Thymus (tissue), 14 donors: ENCODE results near the gene GALE. TPM values are rescaled to one million over a fixed set of nuclear protein-coding genes. Genes with fewer than 3 reads are reported as not detected.
A peak's percentile ranks its signal among the peaks of the same experiment; 100 is the strongest.
"Not testable (repeated sequence)": the region's sequence is repeated elsewhere in the genome, so short reads cannot be mapped to it uniquely, and the experiment has no call there.

Experiments used
- DNase-seq, 9 donors: peaks; one replicate each; pipeline ENCODE4 v3.0.0-alpha.2; 2013; ENCODE audit warnings: low spot score in 9 of 9, low read depth in 6 of 9, missing footprints in 1 of 9
- H3K27ac ChIP-seq, 2 donors: one replicate each; pipeline ENCODE4 v1.5.1; 2013; ENCODE audit warnings: control low read depth in 1 of 2, low read depth in 1 of 2, low read length in 1 of 2, mild to moderate bottlenecking in 1 of 2, moderate library complexity in 1 of 2
- H3K27me3 ChIP-seq, 2 donors: one replicate each; pipeline ENCODE4 v1.5.1; 2013; ENCODE audit warnings: low read length in 1 of 2; ENCODE audit not compliant: control insufficient read depth in 2 of 2, insufficient read depth in 1 of 2
- H3K36me3 ChIP-seq, 2 donors: one replicate each; pipeline ENCODE4 v1.5.1; 2013; ENCODE audit warnings: low read length in 1 of 2, mild to moderate bottlenecking in 1 of 2, moderate library complexity in 1 of 2; ENCODE audit not compliant: control insufficient read depth in 2 of 2, insufficient read depth in 2 of 2
- H3K4me1 ChIP-seq, 2 donors: one replicate each; pipeline ENCODE4 v1.5.1; 2013; ENCODE audit warnings: low read length in 2 of 2; ENCODE audit not compliant: control insufficient read depth in 2 of 2, insufficient read depth in 2 of 2
- H3K4me3 ChIP-seq, 2 donors: one replicate each; pipeline ENCODE4 v1.5.1; 2013; ENCODE audit warnings: low read length in 2 of 2, control low read depth in 1 of 2, mild to moderate bottlenecking in 1 of 2
- H3K9me3 ChIP-seq, 2 donors: one replicate each; pipeline ENCODE4 v1.5.1; 2013; ENCODE audit warnings: low read length in 1 of 2, mild to moderate bottlenecking in 1 of 2; ENCODE audit not compliant: control insufficient read depth in 2 of 2, insufficient read depth in 1 of 2
- WGBS: extraction: QIAGEN DNeasy Blood & Tissue Kit; methylation state at CpG from one replicate; pipeline ENCODE4 v1.1.7; 2013; 5-methylcytosine and 5-hydroxymethylcytosine counted together
- long read RNA-seq, 10 donors: transcript quantifications; one replicate each; lab custom pipeline, GENCODE V29; 2026
- polyA plus RNA-seq: library from polyadenylated mRNA; stranded (reverse); fragments of 200-250 nt; gene quantifications from one replicate; pipeline ENCODE4 v1.2.3, GENCODE V29; 2013
- total RNA-seq: library from RNA; stranded (reverse); fragments of 120-200 nt; gene quantifications from one replicate; pipeline ENCODE4 v1.2.4, GENCODE V29; 2013
- donor health status: healthy.

The GALE gene
- total RNA-seq (22.1 TPM), polyA plus RNA-seq (22.6 TPM)
- long read RNA-seq, donor 1, partial matches to known transcripts: 0 of 1 reads
- long read RNA-seq, donor 1, other reads (novel, unspliced or antisense): 0 of 1 reads
- long read RNA-seq, donor 2, partial matches to known transcripts: 7 of 12 reads
- long read RNA-seq, donor 2, other reads (novel, unspliced or antisense): 0 of 12 reads
- long read RNA-seq, donor 3, partial matches to known transcripts: 9 of 14 reads
- long read RNA-seq, donor 3, other reads (novel, unspliced or antisense): 0 of 14 reads
- long read RNA-seq, donor 4, partial matches to known transcripts: 0 of 3 reads
- long read RNA-seq, donor 4, other reads (novel, unspliced or antisense): 0 of 3 reads
- long read RNA-seq, donor 5, transcript GALE-216 (12 exons, 1,566 nt): major isoform, 9 of 19 reads
- long read RNA-seq, donor 5, partial matches to known transcripts: 10 of 19 reads
- long read RNA-seq, donor 5, other reads (novel, unspliced or antisense): 0 of 19 reads
- long read RNA-seq, donor 6, partial matches to known transcripts: 0 of 4 reads
- long read RNA-seq, donor 6, other reads (novel, unspliced or antisense): 0 of 4 reads
- long read RNA-seq, donor 7, partial matches to known transcripts: 0 of 4 reads
- long read RNA-seq, donor 7, other reads (novel, unspliced or antisense): 0 of 4 reads
- long read RNA-seq, donor 8, partial matches to known transcripts: 0 of 3 reads
- long read RNA-seq, donor 8, other reads (novel, unspliced or antisense): 0 of 3 reads
- long read RNA-seq, donor 9, partial matches to known transcripts: 0 of 3 reads
- long read RNA-seq, donor 9, other reads (novel, unspliced or antisense): 0 of 3 reads
- long read RNA-seq, donor 10, transcript GALE-216 (12 exons, 1,566 nt): major isoform, 5 of 7 reads
- long read RNA-seq, donor 10, partial matches to known transcripts: 0 of 7 reads
- long read RNA-seq, donor 10, other reads (novel, unspliced or antisense): 0 of 7 reads

- Histone ChIP-seq H3K9me3 (no peaks in the 10 kb centered on the region), H3K4me1 (peaks cover 8 to 30% of the 10 kb centered on the region in 2 donors), H3K27me3 (no peaks in the 10 kb centered on the region), H3K4me3 (peak within 1 kb of the TSS; percentile 50 to 82), H3K36me3 (peaks cover 34 to 40% of the 10 kb centered on the region in 2 donors), H3K27ac (peak within 1 kb of the TSS; percentile 75 to 80)
- under 1% methylated on average over 82 of the region's 82 CpGs for whole genome bisulfite sequencing
- peak; percentile 91 to 99 (median 97) for DNase-seq
Observed at GRCh38 chr1:23800400-23801337, at the start of gene GALE. Gene GALE (minus strand): TSS chr1:23800754. CDS start chr1:23799007, 1,747 bp downstream.

GRCh38 chr1:23848673-23849616, 48.4 kb upstream of the GALE start:
- 97% methylated on average over 12 of the region's 12 CpGs for WGBS
- Histone ChIP-seq H3K36me3 (peaks cover 4 to 6% of the 10 kb centered on the region in 2 donors), H3K27ac (no peak overlapping the region)

GRCh38 chr1:23847482-23848095, 47.0 kb upstream of the GALE start:
- not testable (repeated sequence) for H3K9me3 ChIP-seq, DNase-seq, H3K4me3 ChIP-seq, H3K27ac ChIP-seq, H3K36me3 ChIP-seq, H3K4me1 ChIP-seq, H3K27me3 ChIP-seq
- 98% methylated on average over 2 of the region's 2 CpGs for WGBS

More at GRCh38 chr1:23848673-23849616, 48.4 kb upstream of the GALE start:
- no peaks in the 10 kb centered on the region for H3K4me1 ChIP-seq
- no peaks in the 10 kb centered on the region for H3K27me3 ChIP-seq
- no peak for DNase-seq
- peaks cover 0 to 3% of the 10 kb centered on the region in 2 donors for H3K9me3 ChIP-seq
- no peak overlapping the region for H3K4me3 ChIP-seq

- H3K4me1 ChIP-seq: no peaks in the 10 kb centered on the region
- no peaks in the 10 kb centered on the region for H3K27me3 ChIP-seq
- peaks cover 4 to 6% of the 10 kb centered on the region in 2 donors for H3K36me3 ChIP-seq
- H3K9me3 ChIP-seq: no peaks in the 10 kb centered on the region
- over 99% methylated on average over 2 of the region's 2 CpGs for WGBS
- no peak for DNase-seq
- H3K27ac ChIP-seq: no peak overlapping the region
- no peak overlapping the region for H3K4me3 ChIP-seq
Observed at GRCh38 chr1:23845163-23845562, 44.6 kb upstream of the GALE start.

GRCh38 chr1:23843644-23844043, 43.1 kb upstream of the GALE start:
- H3K9me3 ChIP-seq: no peaks in the 10 kb centered on the region
- H3K27ac ChIP-seq: no peak overlapping the region
- no peak overlapping the region for H3K4me3 ChIP-seq
- peaks cover 4 to 6% of the 10 kb centered on the region in 2 donors for H3K36me3 ChIP-seq
- no peak for DNase-seq
- WGBS: 97% methylated on average over 5 of the region's 5 CpGs
- no peaks in the 10 kb centered on the region for H3K27me3 ChIP-seq
- H3K4me1 ChIP-seq: no peaks in the 10 kb centered on the region

- 1% methylated on average over 21 of the region's 21 CpGs for WGBS
- H3K4me1 ChIP-seq: peaks cover 0 to 8% of the 10 kb centered on the region in 2 donors
- DNase-seq: peak in 8 of 9 donors; percentile 29 to 79 (median 56)
- peak overlapping the region in 1 of 2 donors; percentile 5 for H3K4me3 ChIP-seq
- no peaks in the 10 kb centered on the region for H3K36me3 ChIP-seq
- peaks cover 0 to 3% of the 10 kb centered on the region in 2 donors for H3K27me3 ChIP-seq
- no peak overlapping the region for H3K27ac ChIP-seq
- no peaks in the 10 kb centered on the region for H3K9me3 ChIP-seq
Observed at GRCh38 chr1:23838401-23838866, 37.9 kb upstream of the GALE start.

GRCh38 chr1:23837908-23838307, 37.4 kb upstream of the GALE start:
- 60% methylated on average over 13 of the region's 13 CpGs for WGBS
- peaks cover 0 to 3% of the 10 kb centered on the region in 2 donors for H3K27me3 ChIP-seq
- no peak overlapping the region for H3K27ac ChIP-seq
- no peak overlapping the region for H3K4me3 ChIP-seq
- DNase-seq: no peak
- peaks cover 0 to 8% of the 10 kb centered on the region in 2 donors for H3K4me1 ChIP-seq
- no peaks in the 10 kb centered on the region for H3K9me3 ChIP-seq
- H3K36me3 ChIP-seq: no peaks in the 10 kb centered on the region
